Heart left ventricle (tissue), 13 donors: Measurements from ENCODE around the gene MED25.

Experiments
- CTCF ChIP-seq, 12 donors: fragments of 200-600 bp; sonication (generic) in 4 of 12; IDR thresholded peaks; one replicate each; pipeline versions ENCODE4 v1.5.0 to v1.8.0; 2018 to 2022; ENCODE audit warnings: antibody characterized with exemption in 12 of 12, mild to moderate bottlenecking in 5 of 12
- POLR2A ChIP-seq, 2 donors: fragments of 450-650 bp; IDR thresholded peaks; one replicate each; pipeline ENCODE4 v1.6.1; 2017; ENCODE audit warnings: antibody characterized with exemption in 2 of 2, mild to moderate bottlenecking in 2 of 2, moderate library complexity in 2 of 2
- donor health status: ischemic (EF 13 %, LVEDD 7.1; RV severe dilation, severe dysfunction).
- donor health status: DM: no; HTN: yes; CAD: no.
- donor health status: DM: no; HTN: no; CAD: no.
- donor health status: ischemic (EF 25% LVEDD 6.9; RV normal size, moderate dysfunction).
- donor health status: ischemic (EF 25% LVEDD 5.7; RV mildly dilated, moderate dysfunction).
- donor health status: ischemic (EF 35%, LVEDD 5.7; RV mildly dilated, moderate dysfunction).
- donor health status: nonischemic (EF 11% LVEDD 7.7; RV severe dilation, severe dysfunction).
- donor health status: DM: yes; HTN: yes; CAD: no.
- donor health status: PGD.
- donor health status: ischemic (EF 29% LVEDD 5.4; RV normal size, mild dysfunction).
- donor health status: nonischemic (EF 23%, LVEDD 6.1; RV moderate dilation, normal function).

- TF ChIP-seq CTCF (IDR thresholded peaks at IDR 0.05) (peak in 7 of 12 donors; percentile 10 to 49 (median 28)), POLR2A (IDR thresholded peaks at IDR 0.05) (peak; percentile 40 to 81)
Observed at GRCh38 chr19:49817964-49818648, at the start of gene MED25.
